ENCODE data around the gene GRPEL1. TPM values are rescaled to one million over a fixed set of nuclear protein-coding genes. Genes with fewer than 3 reads are reported as not detected.

The GRPEL1 gene
- 62.1 to 67.7 TPM (median 62.8 TPM) in 5 replicates for total RNA-seq (2022; extraction: Qiagen RNA extraction)

GRCh38 chr4:7067452-7068278 is at the start of gene GRPEL1:
GRPEL1 (minus strand) TSS chr4:7068064; CDS start chr4:7068032, 32 bp downstream.

GRCh38 chr4:7043284-7044136 is 24.4 kb downstream of the GRPEL1 start, which contains the start of gene TADA2B:
TADA2B (plus strand) TSS chr4:7043372; CDS start chr4:7043580, 208 bp downstream.

Other genes starting within 250 kb of the GRPEL1 start
- gene TBC1D14, start 158.2 kb downstream of the GRPEL1 start, total RNA-seq (2022; extraction: Qiagen RNA extraction), result 37.9 to 41.2 TPM (median 39.3 TPM) in 5 replicates
- gene TADA2B, start 24.7 kb downstream of the GRPEL1 start, total RNA-seq (2022; extraction: Qiagen RNA extraction), result 13.2 to 16.6 TPM (median 16.1 TPM) in 5 replicates
- 3.3 to 4.9 TPM (median 4.7 TPM) in 5 replicates for gene SORCS2, start 124.5 kb upstream of the GRPEL1 start, total RNA-seq (2022; extraction: Qiagen RNA extraction)

Data from A549 treated with AZD2906 at 1 μM for 4 hours (cell line).